NCI-H1092 treated with DMSO at 0.1 percent for 48 hours (cell line): Measurements from ENCODE around the gene RAE1.

Experiments used
- DNase-seq: peaks from one replicate; lab custom pipeline; 2025; lab: John Stamatoyannopoulos, UW

The RAE1 gene

GRCh38 chr20:57372157-57372556, 21.1 kb downstream of the RAE1 start:
- no peak for DNase-seq

GRCh38 chr20:57372581-57373350, 21.7 kb downstream of the RAE1 start:
- no peak for DNase-seq

- DNase-seq: no peak
Measured at GRCh38 chr20:57374343-57374930, 23.4 kb downstream of the RAE1 start.

- DNase-seq: no peak
Measured at GRCh38 chr20:57374931-57375651, 24.0 kb downstream of the RAE1 start.

GRCh38 chr20:57375652-57376230, 24.7 kb downstream of the RAE1 start:
- DNase-seq: no peak

- no peak for DNase-seq
Measured at GRCh38 chr20:57377350-57377749, 26.3 kb downstream of the RAE1 start.

- no peak for DNase-seq
Measured at GRCh38 chr20:57378107-57378506, 27.1 kb downstream of the RAE1 start.

GRCh38 chr20:57378646-57379262, 27.7 kb downstream of the RAE1 start:
- no peak for DNase-seq

GRCh38 chr20:57379263-57379647, 28.2 kb downstream of the RAE1 start:
- no peak for DNase-seq

GRCh38 chr20:57380081-57380750, 29.2 kb downstream of the RAE1 start:
- no peak for DNase-seq

- DNase-seq: peak; percentile 46
Measured at GRCh38 chr20:57381596-57382503, 30.8 kb downstream of the RAE1 start.

GRCh38 chr20:57382516-57382915, 31.5 kb downstream of the RAE1 start:
- no peak for DNase-seq

- no peak for DNase-seq
Measured at GRCh38 chr20:57383447-57384347, 32.6 kb downstream of the RAE1 start.

- no peak for DNase-seq
Measured at GRCh38 chr20:57384486-57384885, 33.4 kb downstream of the RAE1 start.

- no peak for DNase-seq
Measured at GRCh38 chr20:57384953-57385761, 34.1 kb downstream of the RAE1 start.

- no peak for DNase-seq
Measured at GRCh38 chr20:57385940-57386339, 34.9 kb downstream of the RAE1 start.

GRCh38 chr20:57386762-57387161, 35.7 kb downstream of the RAE1 start:
- DNase-seq: no peak

- no peak for DNase-seq
Measured at GRCh38 chr20:57387463-57387862, 36.4 kb downstream of the RAE1 start.

- no peak for DNase-seq
Measured at GRCh38 chr20:57387945-57388371, 36.9 kb downstream of the RAE1 start.
